ENCODE results near the gene NDUFB5. TPM values are rescaled to one million over a fixed set of nuclear protein-coding genes. Genes with fewer than 3 reads are reported as not detected.
A peak's percentile ranks its signal among the peaks of the same experiment; 100 is the strongest.

The NDUFB5 gene
- total and polyA plus RNA-seq, 10 of the 15 experiments (the other 5 are each of a cell fraction or from before 2014, with no cell fraction given) = 82.0 to 320 (median 126) TPM

- TF ChIP-seq CBX5 (IDR thresholded peaks at IDR 0.05; ENCODE audit: low read depth) (no peak), EED (IDR thresholded peaks at IDR 0.05; ENCODE audit: low read depth) (no peak), POU2F2 (IDR thresholded peaks at IDR 0.05; ENCODE audit: borderline replicate concordance, low read depth, low read length) (peak; percentile 43; the same call in 2 of the 3 replicates), TAF1 (IDR thresholded peaks at IDR 0.05; ENCODE audit: borderline replicate concordance, low read depth, low read length) (peak; percentile 90), E2F4 (IDR thresholded peaks at IDR 0.05; ENCODE audit: low read depth, low read length) (no peak), SUPT20H (IDR thresholded peaks at IDR 0.05; ENCODE audit: borderline replicate concordance, control insufficient read depth, low read depth, low read length) (no peak), MEF2B (IDR thresholded peaks at IDR 0.05; ENCODE audit: partially characterized antibody, poor library complexity, severe bottlenecking) (no peak), SRF (IDR thresholded peaks at IDR 0.05; ENCODE audit: low read depth in 2 of 2, low read length in 2 of 2) (no peak), SMAD1 (IDR thresholded peaks at IDR 0.05; ENCODE audit: low read depth, partially characterized antibody) (no peak), MAX (IDR thresholded peaks at IDR 0.05; ENCODE audit: low read depth, low read length) (peak; percentile 36; the same call in 1 of the 2 replicates), CREB1 (IDR thresholded peaks at IDR 0.05; ENCODE audit: low read depth) (peak; percentile 97)
Observed at GRCh38 chr3:179604321-179605078, at the start of gene NDUFB5, which contains the start of gene MRPL47 (continued).
